SU-DHL-6 (cell line): ENCODE results near the gene ZC3H7B.

Experiments
- H2AFZ ChIP-seq: fragments of 200-600 bp; sonication (generic); 2 replicates; pipeline ENCODE4 v1.6.1; 2014; ENCODE audit warnings: low read depth, mild to moderate bottlenecking, moderate library complexity, mixed read lengths, antibody characterized with exemption, low read length; ENCODE audit not compliant: severe bottlenecking
- H3F3A ChIP-seq: fragments of 200-600 bp; shearing (Covaris generic); 2 replicates; pipeline ENCODE4 v1.6.0; 2016; ENCODE audit warnings: antibody characterized with exemption, mild to moderate bottlenecking; ENCODE audit not compliant: insufficient read depth
- H3K27ac ChIP-seq: fragments of 200-600 bp; sonication (generic); 2 replicates; pipeline ENCODE4 v1.5.1; 2016; ENCODE audit warnings: low read depth, mild to moderate bottlenecking, low read length, moderate library complexity, mixed read lengths
- H3K27me3 ChIP-seq: fragments of 200-600 bp; sonication (generic), shearing (Covaris generic); 2 replicates; pipeline ENCODE4 v1.6.0; 2014; ENCODE audit warnings: mild to moderate bottlenecking, low read length
- H3K36me3 ChIP-seq: fragments of 200-600 bp; sonication (generic); 2 replicates; pipeline ENCODE4 v1.6.1; 2014; ENCODE audit warnings: mild to moderate bottlenecking, low read length, mixed read lengths
- H3K4me2 ChIP-seq: fragments of 300-600, 200-600 bp; shearing (Covaris generic), sonication (generic); 2 replicates; pipeline ENCODE4 v1.6.0; 2014; ENCODE audit warnings: low read length, low read depth, mild to moderate bottlenecking; ENCODE audit not compliant: poor library complexity, severe bottlenecking
- H3K4me3 ChIP-seq: fragments of 200-600 bp; sonication (generic); 2 replicates; pipeline ENCODE4 v1.5.1; 2014; ENCODE audit warnings: antibody characterized with exemption, low read length, mild to moderate bottlenecking, mixed read lengths; ENCODE audit not compliant: insufficient read depth, poor library complexity, severe bottlenecking
- H3K79me2 ChIP-seq: fragments of 200-600 bp; sonication (generic); 2 replicates; pipeline ENCODE4 v1.6.1; 2014; ENCODE audit warnings: mild to moderate bottlenecking, low read length, moderate library complexity; ENCODE audit not compliant: insufficient read depth
- H3K9ac ChIP-seq: fragments of 200-600 bp; sonication (generic); 2 replicates; pipeline ENCODE4 v1.7.0; 2014; ENCODE audit warnings: mild to moderate bottlenecking, low read length
- H3K9me2 ChIP-seq: fragments of 200-600 bp; sonication (generic); replicated peaks from 2 replicates; pipeline ENCODE4 v1.6.1; 2014; ENCODE audit warnings: low read length; ENCODE audit not compliant: insufficient read depth
- H3K9me3 ChIP-seq: fragments of 200-600 bp; sonication (generic); 2 replicates; pipeline ENCODE4 v1.6.1; 2014; ENCODE audit warnings: low read length, mixed read lengths; ENCODE audit not compliant: insufficient read depth
- H4K20me1 ChIP-seq: fragments of 200-600 bp; sonication (generic); 2 replicates; pipeline ENCODE4 v1.6.1; 2014; ENCODE audit warnings: low read depth, mild to moderate bottlenecking, antibody characterized with exemption, low read length, moderate library complexity, mixed read lengths
- EZH2phosphoT487 ChIP-seq: fragments of 200-600 bp; sonication (generic), shearing (Covaris generic); conservative IDR thresholded peaks from 2 replicates; pipeline ENCODE4 v1.6.1; 2018; ENCODE audit warnings: mild to moderate bottlenecking, antibody characterized with exemption, low read length, moderate library complexity, mixed read lengths
- TF ChIP-seq, protein P1 (sequence below): fragments of 200-600 bp; sonication (generic); IDR thresholded peaks from one replicate; pipeline ENCODE4 v1.5.1; 2017; ENCODE audit warnings: antibody characterized with exemption, mild to moderate bottlenecking, low read length, moderate library complexity; ENCODE audit not compliant: insufficient read depth, poor library complexity, severe bottlenecking

ZC3H7B gene, protein sequence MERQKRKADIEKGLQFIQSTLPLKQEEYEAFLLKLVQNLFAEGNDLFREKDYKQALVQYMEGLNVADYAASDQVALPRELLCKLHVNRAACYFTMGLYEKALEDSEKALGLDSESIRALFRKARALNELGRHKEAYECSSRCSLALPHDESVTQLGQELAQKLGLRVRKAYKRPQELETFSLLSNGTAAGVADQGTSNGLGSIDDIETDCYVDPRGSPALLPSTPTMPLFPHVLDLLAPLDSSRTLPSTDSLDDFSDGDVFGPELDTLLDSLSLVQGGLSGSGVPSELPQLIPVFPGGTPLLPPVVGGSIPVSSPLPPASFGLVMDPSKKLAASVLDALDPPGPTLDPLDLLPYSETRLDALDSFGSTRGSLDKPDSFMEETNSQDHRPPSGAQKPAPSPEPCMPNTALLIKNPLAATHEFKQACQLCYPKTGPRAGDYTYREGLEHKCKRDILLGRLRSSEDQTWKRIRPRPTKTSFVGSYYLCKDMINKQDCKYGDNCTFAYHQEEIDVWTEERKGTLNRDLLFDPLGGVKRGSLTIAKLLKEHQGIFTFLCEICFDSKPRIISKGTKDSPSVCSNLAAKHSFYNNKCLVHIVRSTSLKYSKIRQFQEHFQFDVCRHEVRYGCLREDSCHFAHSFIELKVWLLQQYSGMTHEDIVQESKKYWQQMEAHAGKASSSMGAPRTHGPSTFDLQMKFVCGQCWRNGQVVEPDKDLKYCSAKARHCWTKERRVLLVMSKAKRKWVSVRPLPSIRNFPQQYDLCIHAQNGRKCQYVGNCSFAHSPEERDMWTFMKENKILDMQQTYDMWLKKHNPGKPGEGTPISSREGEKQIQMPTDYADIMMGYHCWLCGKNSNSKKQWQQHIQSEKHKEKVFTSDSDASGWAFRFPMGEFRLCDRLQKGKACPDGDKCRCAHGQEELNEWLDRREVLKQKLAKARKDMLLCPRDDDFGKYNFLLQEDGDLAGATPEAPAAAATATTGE

DNA sequence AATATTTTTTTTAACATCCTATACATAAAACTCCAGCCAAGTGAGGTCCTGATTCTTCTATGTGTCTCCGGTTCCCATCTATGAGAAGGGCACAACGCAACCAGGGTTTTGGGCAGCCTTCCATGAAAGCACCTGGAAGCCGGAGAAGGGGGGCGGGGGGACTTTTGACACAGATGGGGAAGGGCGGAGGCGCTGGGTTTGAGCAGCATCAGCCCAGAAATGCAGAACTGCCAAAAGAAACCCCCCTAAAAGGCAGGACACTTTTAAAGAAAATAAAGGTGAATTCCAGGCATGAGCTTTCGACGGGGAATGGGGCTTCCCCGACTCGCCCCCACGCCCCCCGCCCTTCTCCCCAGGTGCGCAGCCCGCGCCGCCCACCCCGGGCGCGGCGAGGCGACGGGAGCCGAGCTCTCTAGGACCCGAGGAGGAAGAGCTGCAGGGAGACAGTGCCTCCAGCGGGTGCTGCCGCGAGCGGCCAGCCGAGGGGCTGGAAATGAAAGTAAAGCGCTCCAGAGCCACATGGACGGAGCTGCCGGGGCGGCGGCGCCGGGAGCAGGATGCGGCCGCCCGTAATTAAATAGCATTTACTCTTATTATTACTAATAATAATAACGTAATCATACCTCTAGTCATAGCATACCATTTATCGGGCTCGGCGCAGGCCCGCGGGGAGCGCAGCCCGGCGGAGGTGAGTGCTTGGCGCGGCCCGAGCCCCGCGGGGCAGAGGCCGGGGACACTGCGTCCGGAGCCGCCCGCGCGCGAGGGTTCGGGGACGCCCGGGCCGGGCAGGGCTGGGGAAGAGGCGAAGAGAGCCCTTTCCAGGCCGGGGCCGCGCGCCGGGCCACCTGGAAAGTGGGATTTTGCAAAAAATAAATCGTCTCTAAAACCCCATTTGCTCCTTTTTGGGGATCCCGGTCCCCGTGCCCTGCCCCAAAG is at the start of gene ZC3H7B:
ZC3H7B (plus strand) TSS at position 441 of the 936 bp plus-strand sequence. CDS start 19,136 bp downstream, outside the sequence.
- TF ChIP-seq EZH2phosphoT487, result no peak
- TF ChIP-seq, protein P1, sequence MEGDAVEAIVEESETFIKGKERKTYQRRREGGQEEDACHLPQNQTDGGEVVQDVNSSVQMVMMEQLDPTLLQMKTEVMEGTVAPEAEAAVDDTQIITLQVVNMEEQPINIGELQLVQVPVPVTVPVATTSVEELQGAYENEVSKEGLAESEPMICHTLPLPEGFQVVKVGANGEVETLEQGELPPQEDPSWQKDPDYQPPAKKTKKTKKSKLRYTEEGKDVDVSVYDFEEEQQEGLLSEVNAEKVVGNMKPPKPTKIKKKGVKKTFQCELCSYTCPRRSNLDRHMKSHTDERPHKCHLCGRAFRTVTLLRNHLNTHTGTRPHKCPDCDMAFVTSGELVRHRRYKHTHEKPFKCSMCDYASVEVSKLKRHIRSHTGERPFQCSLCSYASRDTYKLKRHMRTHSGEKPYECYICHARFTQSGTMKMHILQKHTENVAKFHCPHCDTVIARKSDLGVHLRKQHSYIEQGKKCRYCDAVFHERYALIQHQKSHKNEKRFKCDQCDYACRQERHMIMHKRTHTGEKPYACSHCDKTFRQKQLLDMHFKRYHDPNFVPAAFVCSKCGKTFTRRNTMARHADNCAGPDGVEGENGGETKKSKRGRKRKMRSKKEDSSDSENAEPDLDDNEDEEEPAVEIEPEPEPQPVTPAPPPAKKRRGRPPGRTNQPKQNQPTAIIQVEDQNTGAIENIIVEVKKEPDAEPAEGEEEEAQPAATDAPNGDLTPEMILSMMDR, result peak; percentile 54
- H3K79me2 ChIP-seq, result peaks cover 43% of the 10 kb centered on the region
- H3K27me3 ChIP-seq, result no peaks in the 10 kb centered on the region
- H3K36me3 ChIP-seq, result no peaks in the 10 kb centered on the region
- no peaks in the 10 kb centered on the region for H4K20me1 ChIP-seq
- H2AFZ ChIP-seq, result peak within 1 kb of the TSS; percentile 99
- H3K4me3 ChIP-seq, result peak within 1 kb of the TSS; percentile 100
- H3K9ac ChIP-seq, result peak within 1 kb of the TSS; percentile 99
- H3F3A ChIP-seq, result peaks cover 10% of the 10 kb centered on the region
- H3K9me2 ChIP-seq, result no peaks in the 10 kb centered on the region
- H3K9me3 ChIP-seq, result no peaks in the 10 kb centered on the region
- H3K27ac ChIP-seq, result peak within 1 kb of the TSS; percentile 64
- peak within 1 kb of the TSS; percentile 80 for H3K4me2 ChIP-seq

DNA sequence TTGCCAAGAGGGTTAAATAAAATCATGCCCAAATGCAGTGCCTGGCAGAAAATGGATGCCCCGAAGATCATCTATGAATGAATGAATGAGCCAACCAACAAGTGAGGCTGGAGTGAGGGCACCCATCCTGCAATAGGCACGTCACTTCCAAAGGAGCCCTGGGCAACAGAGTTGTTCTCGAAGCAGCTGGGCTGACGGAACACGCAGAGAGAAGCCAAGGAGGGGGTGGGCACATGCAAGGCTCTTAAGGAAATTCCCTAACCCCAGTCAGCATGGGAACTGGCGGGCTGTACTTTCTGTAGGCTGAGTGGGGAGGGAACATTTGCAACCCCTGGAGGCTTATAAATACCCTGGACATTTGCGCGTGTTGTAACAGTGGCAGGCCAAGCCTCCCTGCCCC is 49.0 kb upstream of the ZC3H7B start:
- Histone ChIP-seq H3K27ac (no peak overlapping the region), H3F3A (no peaks in the 10 kb centered on the region), H3K36me3 (0 out of 2 replicates have a peak, but pooled peaks cover 3% of the 10 kb centered on the region), H3K9me2 (no peaks in the 10 kb centered on the region), H3K4me3 (no peak overlapping the region), H4K20me1 (no peaks in the 10 kb centered on the region), H3K79me2 (no peaks in the 10 kb centered on the region), H2AFZ (no peak overlapping the region), H3K9ac (no peak overlapping the region), H3K9me3 (no peaks in the 10 kb centered on the region), H3K27me3 (no peaks in the 10 kb centered on the region), H3K4me2 (no peak overlapping the region)
- no peak for TF ChIP-seq EZH2phosphoT487
- TF ChIP-seq, protein P1, result no peak

DNA sequence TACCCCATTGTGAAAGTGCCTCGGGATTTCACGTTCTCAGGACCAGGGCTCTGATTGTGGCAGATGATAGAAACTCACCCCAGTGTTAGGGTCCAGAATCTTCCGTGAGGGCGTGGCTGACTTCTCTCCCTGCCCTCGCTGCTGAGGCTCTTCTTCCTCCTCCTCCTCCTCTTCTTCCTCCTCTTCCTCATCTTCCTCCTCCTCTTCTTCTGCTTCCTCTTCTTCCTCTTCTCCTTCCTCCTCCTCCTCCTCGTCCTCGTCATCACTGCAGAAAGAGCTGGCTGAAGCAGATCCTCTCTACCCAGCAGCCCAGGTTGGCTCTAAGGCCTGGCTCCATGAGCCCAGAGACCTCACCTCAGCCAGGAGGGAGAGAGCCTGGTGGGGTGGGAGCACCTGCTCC is 47.1 kb upstream of the ZC3H7B start:
- H3K36me3 ChIP-seq, result peaks cover 4% of the 10 kb centered on the region; the same call in 1 of the 2 replicates
- TF ChIP-seq, protein P1, result no peak
- no peak for TF ChIP-seq EZH2phosphoT487
- H3K9me2 ChIP-seq, result no peaks in the 10 kb centered on the region
- H3K9me3 ChIP-seq, result no peaks in the 10 kb centered on the region
- no peak overlapping the region for H3K9ac ChIP-seq
- no peak overlapping the region for H3K4me2 ChIP-seq
- H3K4me3 ChIP-seq, result no peak overlapping the region
- no peaks in the 10 kb centered on the region for H3K27me3 ChIP-seq
- H3K79me2 ChIP-seq, result no peaks in the 10 kb centered on the region
- no peaks in the 10 kb centered on the region for H3F3A ChIP-seq
- no peak overlapping the region for H2AFZ ChIP-seq
- no peaks in the 10 kb centered on the region for H4K20me1 ChIP-seq
- H3K27ac ChIP-seq, result no peak overlapping the region
